Placental pericyte (primary cell): ENCODE data around the gene PURB. TPM values are rescaled to one million over a fixed set of nuclear protein-coding genes. Genes with fewer than 3 reads are reported as not detected.

Experiments used
- total RNA-seq: library from RNA; depleted of rRNA; stranded (reverse); fragments of >200 nt; gene quantifications from 2 replicates; pipeline ENCODE4 v1.2.3, GENCODE V29; 2012

The PURB gene
- total RNA-seq, result 16.6 and 29.3 TPM in 2 replicates

DNA sequence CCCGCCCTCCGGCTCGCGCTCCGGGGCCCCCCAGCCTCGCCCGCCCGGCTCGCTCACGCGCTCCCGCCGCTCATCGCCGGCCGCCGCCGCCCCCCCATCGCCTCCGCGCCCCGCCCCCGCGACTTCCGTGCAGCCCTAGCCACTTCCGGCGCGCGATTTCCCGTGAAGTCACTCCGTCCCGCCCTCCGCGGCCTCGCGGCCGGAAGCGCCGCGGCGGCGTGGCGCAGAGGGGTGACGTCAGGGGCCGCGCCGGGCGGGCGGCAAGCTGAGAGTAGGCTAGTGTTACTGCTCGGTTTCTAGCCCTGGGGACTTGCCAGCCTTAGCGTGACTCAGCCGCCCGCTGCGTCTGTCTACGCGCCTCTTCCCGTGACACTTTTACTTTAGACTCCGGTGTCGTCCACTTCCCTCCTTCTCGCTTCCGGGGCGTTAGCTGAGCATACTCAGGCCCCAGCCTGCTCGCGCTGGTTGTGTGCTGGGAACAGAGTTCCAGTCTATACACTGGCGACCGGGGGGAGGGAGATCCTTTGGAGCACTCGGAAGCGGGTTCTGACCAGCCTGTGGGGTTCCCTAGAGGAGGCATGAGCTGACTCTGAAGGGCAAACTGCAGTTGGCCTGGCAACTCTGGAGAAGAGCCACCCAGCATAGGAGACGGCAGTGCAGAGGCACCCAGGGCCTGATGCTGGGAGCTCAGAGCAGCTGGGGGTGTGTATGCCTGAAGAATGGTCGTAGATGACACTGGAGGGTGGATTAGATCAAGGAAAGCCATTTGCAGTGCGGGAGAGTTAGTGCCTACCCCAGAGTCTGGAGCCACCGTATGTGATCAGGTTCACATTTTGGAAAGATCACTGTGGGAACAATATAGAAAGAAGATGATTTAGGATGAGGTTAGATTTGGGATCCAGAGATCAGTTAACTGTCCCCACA is at the start of gene PURB:
PURB (minus strand) TSS at position 137 of the 924 bp plus-strand sequence. CDS start 182 bp downstream, outside the sequence.

DNA sequence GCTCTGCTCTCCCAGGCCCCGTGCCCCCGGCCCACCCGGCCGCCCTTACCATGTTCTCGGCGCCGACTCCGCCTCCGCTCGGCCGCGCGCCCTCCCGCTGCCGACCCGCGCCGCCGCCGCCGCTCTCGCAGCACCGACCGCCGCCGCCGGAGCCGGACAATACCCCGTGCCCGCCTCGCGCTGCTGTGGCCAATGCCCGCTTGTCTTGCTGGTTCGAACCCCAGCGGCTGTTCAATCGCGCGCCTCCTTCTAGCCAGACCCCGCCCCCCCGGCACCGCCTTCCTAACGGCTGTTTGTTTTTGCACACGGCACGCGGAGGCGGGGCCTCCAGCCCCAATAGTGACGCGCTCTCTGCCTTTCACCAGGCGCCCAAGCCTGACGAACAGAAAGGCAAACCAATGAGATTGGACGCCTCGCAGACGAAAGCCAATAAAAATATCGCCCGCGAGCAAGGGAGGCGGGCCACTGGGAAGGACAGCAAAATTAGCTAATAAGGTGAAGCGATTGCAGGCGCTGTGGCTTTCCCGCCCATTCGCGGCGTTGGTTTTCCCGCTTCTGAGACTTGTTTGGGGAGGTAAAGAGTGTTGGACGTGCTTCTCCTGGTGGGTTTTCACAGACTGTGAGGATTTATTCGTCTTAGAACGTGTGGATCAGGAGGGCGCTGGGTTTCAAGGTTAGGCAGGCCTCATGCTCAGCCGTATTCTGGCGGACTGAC is 37.3 kb downstream of the PURB start, which contains the start of gene H2AZ2:
H2AZ2 (minus strand) TSS at position 168 of the 715 bp plus-strand sequence; CDS start at position 52, 116 bp downstream.

Other genes with a start within 250 kb of the PURB start
- 16.9 and 34.1 TPM in 2 replicates for gene ZMIZ2, start 136.7 kb downstream of the PURB start, total RNA-seq
- gene PPIA, start 88.8 kb downstream of the PURB start, total RNA-seq, result 1,664 and 1,747 TPM in 2 replicates
- gene H2AZ2, start 37.4 kb downstream of the PURB start, total RNA-seq, result 66.5 and 148 TPM in 2 replicates
- 0.14 and 0.22 TPM in 2 replicates for gene MYO1G, start 93.5 kb upstream of the PURB start, total RNA-seq
- gene CCM2, start 114.7 kb upstream of the PURB start, total RNA-seq, result 39.2 and 86.3 TPM in 2 replicates
- 0.88 and 1.3 TPM in 2 replicates for gene NACAD, start 203.4 kb upstream of the PURB start, total RNA-seq
- 51.2 and 118 TPM in 2 replicates for gene TBRG4, start 226.2 kb upstream of the PURB start, total RNA-seq